WTC11 (cell line): ENCODE measurements around the gene SVIL. TPM values are rescaled to one million over a fixed set of nuclear protein-coding genes. Genes with fewer than 3 reads are reported as not detected.
"Not testable (repeated sequence)": the region's sequence is repeated elsewhere in the genome, so short reads cannot be mapped to it uniquely, and the experiment has no call there.

Experiments
- ATAC-seq: fragments of 200-7000 bp; cut with Tn5 transposase; 2 replicates; pipeline ENCODE4 v1.10.0; 2021; ENCODE audit warnings: mild to moderate bottlenecking, moderate library complexity
- CTCF ChIA-PET: fragments of 300-600 bp; sonication (Branson Sonifier 250); formaldehyde crosslinking; loops from one replicate; lab custom pipeline; 2021; ENCODE audit warnings: antibody characterized with exemption; lab: Charles Lee
- POLR2A ChIA-PET: fragments of 350-600 bp; sonication (Branson Sonifier 250); formaldehyde crosslinking; loops from one replicate; lab custom pipeline; 2021; ENCODE audit warnings: antibody characterized with exemption; lab: Charles Lee
- DNase-seq: peaks from one replicate; pipeline ENCODE4 v3.0.0; 2021; ENCODE audit warnings: low spot score
- H3K27ac Mint-ChIP-seq: 2 replicates; pipeline ENCODE4 v1.8.0; 2021; ENCODE audit warnings: mixed read lengths
- H3K27me3 Mint-ChIP-seq: 2 replicates; pipeline ENCODE4 v1.8.0; 2021; ENCODE audit warnings: low read depth, mild to moderate bottlenecking, moderate library complexity, mixed read lengths
- H3K36me3 Mint-ChIP-seq: 2 replicates; pipeline ENCODE4 v1.8.0; 2021; ENCODE audit warnings: mixed read lengths
- H3K4me1 Mint-ChIP-seq: 2 replicates; pipeline ENCODE4 v1.8.0; 2022; ENCODE audit warnings: mixed read lengths
- H3K4me3 Mint-ChIP-seq: 2 replicates; pipeline ENCODE4 v1.8.0; 2021; ENCODE audit warnings: mild to moderate bottlenecking, moderate library complexity, mixed read lengths
- H3K9me3 Mint-ChIP-seq: 2 replicates; pipeline ENCODE4 v1.8.0; 2021; ENCODE audit warnings: mixed read lengths
- CREM ChIP-seq: sonication (generic); formaldehyde crosslinking; IDR thresholded peaks from 2 replicates; pipeline ENCODE4 v1.8.1; 2022; ENCODE audit warnings: mild to moderate bottlenecking, missing genetic modification reagents, moderate library complexity
- E2F4 ChIP-seq: sonication (generic); formaldehyde crosslinking; IDR thresholded peaks from 2 replicates; pipeline ENCODE4 v1.8.1; 2022; ENCODE audit warnings: low read depth, mild to moderate bottlenecking, moderate library complexity, missing genetic modification reagents, borderline replicate concordance
- E2F5 ChIP-seq: sonication (generic); formaldehyde crosslinking; IDR thresholded peaks from 2 replicates; pipeline ENCODE4 v1.8.1; 2022; ENCODE audit warnings: mild to moderate bottlenecking, moderate library complexity, missing genetic modification reagents
- ELF4 ChIP-seq: sonication (generic); formaldehyde crosslinking; IDR thresholded peaks from 2 replicates; pipeline ENCODE4 v1.8.1; 2022; ENCODE audit warnings: low read depth, mild to moderate bottlenecking, moderate library complexity, missing genetic modification reagents
- HMGXB4 ChIP-seq: sonication (generic); formaldehyde crosslinking; IDR thresholded peaks from 2 replicates; pipeline ENCODE4 v1.8.1; 2023; ENCODE audit warnings: mild to moderate bottlenecking, moderate library complexity, missing genetic modification reagents
- NFATC4 ChIP-seq: fragments of 250-450 bp; sonication (Bioruptor Pico); IDR thresholded peaks from 2 replicates; pipeline ENCODE4 v1.9.0; 2021; ENCODE audit warnings: mild to moderate bottlenecking
- NFE2L1 ChIP-seq: sonication (generic); formaldehyde crosslinking; IDR thresholded peaks from 2 replicates; pipeline ENCODE4 v1.8.1; 2023; ENCODE audit warnings: missing genetic modification reagents
- NR1H2 ChIP-seq: sonication (generic); formaldehyde crosslinking; IDR thresholded peaks from 2 replicates; pipeline ENCODE4 v1.9.0; 2021; ENCODE audit warnings: mild to moderate bottlenecking, moderate library complexity, missing genetic modification reagents
- OVOL2 ChIP-seq: fragments of 250-450 bp; sonication (Bioruptor Pico); IDR thresholded peaks from 2 replicates; pipeline ENCODE4 v1.9.0; 2021; ENCODE audit warnings: mild to moderate bottlenecking, borderline replicate concordance
- RORB ChIP-seq: fragments of 250-450 bp; sonication (Bioruptor Pico); IDR thresholded peaks from 2 replicates; pipeline ENCODE4 v1.9.0; 2021; ENCODE audit warnings: mild to moderate bottlenecking
- ZMAT4 ChIP-seq: fragments of 250-450 bp; sonication (Bioruptor Pico); IDR thresholded peaks from 2 replicates; pipeline ENCODE4 v1.9.0; 2021; ENCODE audit warnings: mild to moderate bottlenecking
- ZNF121 ChIP-seq: sonication (generic); formaldehyde crosslinking; IDR thresholded peaks from 2 replicates; pipeline ENCODE4 v1.8.0; 2023; ENCODE audit warnings: missing genetic modification reagents
- ZNF138 ChIP-seq: sonication (generic); formaldehyde crosslinking; conservative IDR thresholded peaks from 2 replicates; pipeline ENCODE4 v1.8.1; 2022; ENCODE audit warnings: mild to moderate bottlenecking, moderate library complexity, missing genetic modification reagents
- ZNF396 ChIP-seq: fragments of 250-450 bp; sonication (Bioruptor Pico); IDR thresholded peaks from 2 replicates; pipeline ENCODE4 v1.8.0; 2021; ENCODE audit warnings: mild to moderate bottlenecking, moderate library complexity, borderline replicate concordance
- ZNF416 ChIP-seq: fragments of 250-450 bp; sonication (Bioruptor Pico); IDR thresholded peaks from 2 replicates; pipeline ENCODE4 v1.9.0; 2021; ENCODE audit warnings: mild to moderate bottlenecking, inconsistent platforms
- ZNF423 ChIP-seq: fragments of 250-450 bp; sonication (Bioruptor Pico); IDR thresholded peaks from 2 replicates; pipeline ENCODE4 v2.1.2; 2022; ENCODE audit warnings: mild to moderate bottlenecking, moderate library complexity
- total RNA-seq: library from RNA; stranded (reverse); gene quantifications from 3 replicates; pipeline ENCODE4 v1.2.3, GENCODE V29; 2021
- TF ChIP-seq, protein P1 (sequence below): fragments of 250-450 bp; sonication (Bioruptor Pico); IDR thresholded peaks from 2 replicates; pipeline ENCODE4 v1.8.0; 2021; ENCODE audit warnings: mild to moderate bottlenecking
- TF ChIP-seq, protein P2 (sequence below): sonication (generic); formaldehyde crosslinking; conservative IDR thresholded peaks from 2 replicates; pipeline ENCODE4 v1.8.1; 2022; ENCODE audit warnings: mild to moderate bottlenecking, missing genetic modification reagents
- TF ChIP-seq, protein P3 (sequence below): sonication (generic); formaldehyde crosslinking; conservative IDR thresholded peaks from 2 replicates; pipeline ENCODE4 v1.8.1; 2023; ENCODE audit warnings: mild to moderate bottlenecking, low read depth, missing genetic modification reagents, moderate library complexity

SVIL gene
- total RNA-seq, 1 experiment from 2014 or later: 27.1 TPM

GRCh38 chr10:29584436-29584835, 50.3 kb downstream of the SVIL start (continued):
- TF ChIP-seq ZNF121 (no peak), ELF4 (no peak), CREM (no peak), RORB (CRISPR knock-in tag) (no peak), E2F4 (CRISPR knock-in tag) (no peak), E2F5 (CRISPR knock-in tag) (no peak), ZNF416 (CRISPR knock-in tag) (no peak)
- TF ChIP-seq, protein P1, sequence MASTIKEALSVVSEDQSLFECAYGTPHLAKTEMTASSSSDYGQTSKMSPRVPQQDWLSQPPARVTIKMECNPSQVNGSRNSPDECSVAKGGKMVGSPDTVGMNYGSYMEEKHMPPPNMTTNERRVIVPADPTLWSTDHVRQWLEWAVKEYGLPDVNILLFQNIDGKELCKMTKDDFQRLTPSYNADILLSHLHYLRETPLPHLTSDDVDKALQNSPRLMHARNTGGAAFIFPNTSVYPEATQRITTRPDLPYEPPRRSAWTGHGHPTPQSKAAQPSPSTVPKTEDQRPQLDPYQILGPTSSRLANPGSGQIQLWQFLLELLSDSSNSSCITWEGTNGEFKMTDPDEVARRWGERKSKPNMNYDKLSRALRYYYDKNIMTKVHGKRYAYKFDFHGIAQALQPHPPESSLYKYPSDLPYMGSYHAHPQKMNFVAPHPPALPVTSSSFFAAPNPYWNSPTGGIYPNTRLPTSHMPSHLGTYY (CRISPR knock-in tag): no peak

DNA sequence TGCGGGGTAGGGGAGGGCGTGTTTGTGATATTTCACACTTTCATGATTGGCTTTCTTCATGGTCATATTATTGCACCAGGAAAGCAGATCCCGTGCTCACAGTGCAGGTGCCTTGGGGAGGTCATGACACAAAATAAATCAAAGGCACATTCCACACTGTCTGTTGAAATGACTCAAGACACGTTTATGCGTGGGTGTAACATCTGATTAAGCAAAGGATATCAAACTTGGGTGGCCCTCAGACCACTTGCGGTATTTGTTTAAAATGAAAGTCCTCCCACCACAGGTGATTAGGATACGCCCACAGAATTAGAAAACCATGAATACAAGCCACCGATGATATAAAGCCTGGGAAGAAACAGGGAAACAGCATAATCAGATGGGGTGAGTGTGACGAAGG, 51.1 kb downstream of the SVIL start:
- POLR2A ChIA-PET: no interaction called here
- CTCF ChIA-PET: interaction anchor here (1.2 kb wide), 1 partner anchor 48 kb away, joined by 3 read pairs; no protein-coding TSS in a partner anchor
- peaks cover 11% of the 10 kb centered on the region; the same call in 1 of the 2 replicates for H3K36me3 Mint-ChIP-seq

DNA sequence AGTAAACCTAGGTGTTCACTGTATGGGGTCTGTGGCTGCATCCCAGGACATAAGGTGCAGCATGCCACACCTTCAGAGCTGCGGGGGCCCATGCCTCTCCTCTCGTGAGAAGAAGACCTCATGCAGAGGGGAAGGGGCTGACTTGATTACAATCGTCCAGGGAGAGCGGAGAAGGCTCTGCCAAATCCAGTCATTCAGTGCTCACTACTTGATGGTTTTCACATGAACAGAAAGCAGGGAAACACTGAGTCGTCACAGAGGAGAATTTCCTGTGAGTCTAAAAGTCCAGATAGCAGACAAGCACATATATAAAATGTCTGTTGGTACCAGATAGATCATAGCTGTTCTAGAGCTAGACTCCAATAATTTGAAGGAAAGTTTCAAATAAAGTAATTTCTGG, 52.0 kb downstream of the SVIL start:
- H3K4me1 Mint-ChIP-seq: peaks cover 30% of the 10 kb centered on the region
- CTCF ChIA-PET: interaction anchor here (1.2 kb wide), 1 partner anchor 48 kb away, joined by 3 read pairs; no protein-coding TSS in a partner anchor
- DNase-seq, POLR2A ChIA-PET, H3K27me3 Mint-ChIP-seq, H3K27ac Mint-ChIP-seq, ATAC-seq, H3K4me3 Mint-ChIP-seq: not testable (repeated sequence)
- peaks cover 12% of the 10 kb centered on the region for H3K9me3 Mint-ChIP-seq
- H3K36me3 Mint-ChIP-seq: peaks cover 11% of the 10 kb centered on the region; the same call in 1 of the 2 replicates

More for the DNA sequence above, 51.1 kb downstream of the SVIL start:
- H3K27me3 Mint-ChIP-seq: peaks cover 3% of the 10 kb centered on the region; the same call in 1 of the 2 replicates
- TF ChIP-seq ZNF396: no peak
- TF ChIP-seq ZNF423 (CRISPR knock-in tag): no peak
- TF ChIP-seq NR1H2 (CRISPR knock-in tag): no peak
- TF ChIP-seq, all 79 proteins: peak for 0
- no peak overlapping the region for H3K4me3 Mint-ChIP-seq
- peaks cover 12% of the 10 kb centered on the region for H3K9me3 Mint-ChIP-seq
- ATAC-seq (no peak), DNase-seq (no peak)
- H3K27ac Mint-ChIP-seq: no peak overlapping the region
- H3K4me1 Mint-ChIP-seq: peaks cover 39% of the 10 kb centered on the region

GRCh38 chr10:29579455-29579970, 55.3 kb downstream of the SVIL start:
- TF ChIP-seq ZNF138 (no peak), HMGXB4 (CRISPR knock-in tag) (no peak), ZMAT4 (no peak), NFATC4 (no peak), OVOL2 (no peak), RORB (CRISPR knock-in tag) (no peak), NFE2L1 (CRISPR knock-in tag) (no peak)
- TF ChIP-seq, protein P2, sequence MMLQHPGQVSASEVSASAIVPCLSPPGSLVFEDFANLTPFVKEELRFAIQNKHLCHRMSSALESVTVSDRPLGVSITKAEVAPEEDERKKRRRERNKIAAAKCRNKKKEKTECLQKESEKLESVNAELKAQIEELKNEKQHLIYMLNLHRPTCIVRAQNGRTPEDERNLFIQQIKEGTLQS (CRISPR knock-in tag): no peak
- TF ChIP-seq, protein P3, sequence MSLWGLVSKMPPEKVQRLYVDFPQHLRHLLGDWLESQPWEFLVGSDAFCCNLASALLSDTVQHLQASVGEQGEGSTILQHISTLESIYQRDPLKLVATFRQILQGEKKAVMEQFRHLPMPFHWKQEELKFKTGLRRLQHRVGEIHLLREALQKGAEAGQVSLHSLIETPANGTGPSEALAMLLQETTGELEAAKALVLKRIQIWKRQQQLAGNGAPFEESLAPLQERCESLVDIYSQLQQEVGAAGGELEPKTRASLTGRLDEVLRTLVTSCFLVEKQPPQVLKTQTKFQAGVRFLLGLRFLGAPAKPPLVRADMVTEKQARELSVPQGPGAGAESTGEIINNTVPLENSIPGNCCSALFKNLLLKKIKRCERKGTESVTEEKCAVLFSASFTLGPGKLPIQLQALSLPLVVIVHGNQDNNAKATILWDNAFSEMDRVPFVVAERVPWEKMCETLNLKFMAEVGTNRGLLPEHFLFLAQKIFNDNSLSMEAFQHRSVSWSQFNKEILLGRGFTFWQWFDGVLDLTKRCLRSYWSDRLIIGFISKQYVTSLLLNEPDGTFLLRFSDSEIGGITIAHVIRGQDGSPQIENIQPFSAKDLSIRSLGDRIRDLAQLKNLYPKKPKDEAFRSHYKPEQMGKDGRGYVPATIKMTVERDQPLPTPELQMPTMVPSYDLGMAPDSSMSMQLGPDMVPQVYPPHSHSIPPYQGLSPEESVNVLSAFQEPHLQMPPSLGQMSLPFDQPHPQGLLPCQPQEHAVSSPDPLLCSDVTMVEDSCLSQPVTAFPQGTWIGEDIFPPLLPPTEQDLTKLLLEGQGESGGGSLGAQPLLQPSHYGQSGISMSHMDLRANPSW (CRISPR knock-in tag): no peak
- TF ChIP-seq, all 79 proteins: peak for 0

More at GRCh38 chr10:29579455-29579970, 55.3 kb downstream of the SVIL start:
- ATAC-seq (no peak), DNase-seq (no peak)
- ChIA-PET POLR2A (interaction anchor here (1.1 kb wide), 1 partner anchor 112 kb away, joined by 3 read pairs; no protein-coding TSS in a partner anchor), CTCF (interaction anchor here (2.2 kb wide), 1 partner anchor 44 kb away, joined by 6 read pairs; no protein-coding TSS in a partner anchor)
- H3K9me3 Mint-ChIP-seq: no peaks in the 10 kb centered on the region
- peaks cover 16% of the 10 kb centered on the region for H3K4me1 Mint-ChIP-seq
- H3K27ac Mint-ChIP-seq: no peak overlapping the region; the same call in 1 of the 2 replicates
- H3K4me3 Mint-ChIP-seq: no peak overlapping the region
- H3K27me3 Mint-ChIP-seq: no peaks in the 10 kb centered on the region
- no peaks in the 10 kb centered on the region for H3K36me3 Mint-ChIP-seq
